Tibial nerve (tissue), 4 donors: ENCODE results near the gene ARID1B.

ENCODE experiments used
- CTCF ChIP-seq, 5 experiments: fragments of 200-600 bp in 3 of 5; fragments of 450-650 bp in 2 of 5; sonication (generic) in 3 of 5; IDR thresholded peaks; one replicate each; pipeline ENCODE4 v1.5.1; 2016 to 2019; ENCODE audit warnings: antibody characterized with exemption in 5 of 5, mild to moderate bottlenecking in 3 of 5, moderate library complexity in 2 of 5
- EP300 ChIP-seq, 2 donors: sonication (generic); formaldehyde crosslinking; IDR thresholded peaks; one replicate each; pipeline ENCODE4 v1.6.1; 2017; ENCODE audit warnings: antibody characterized with exemption in 2 of 2, mild to moderate bottlenecking in 1 of 2
- POLR2A ChIP-seq, 2 donors: fragments of 450-650 bp; IDR thresholded peaks; one replicate each; pipeline ENCODE4 v1.6.1; 2017; ENCODE audit warnings: antibody characterized with exemption in 2 of 2, mild to moderate bottlenecking in 2 of 2, moderate library complexity in 2 of 2

GRCh38 chr6:157086632-157087031, 309.5 kb downstream of the ARID1B start:
- TF ChIP-seq CTCF (IDR thresholded peaks at IDR 0.05) (no peak), POLR2A (IDR thresholded peaks at IDR 0.05) (no peak), EP300 (IDR thresholded peaks at IDR 0.05) (no peak)
